DMS114 treated with DMSO at 0.1 percent for 48 hours (cell line): Measurements from ENCODE around the gene SYT5.
"Not testable (repeated sequence)": the region's sequence is repeated elsewhere in the genome, so short reads cannot be mapped to it uniquely, and the experiment has no call there.

Source experiments
- DNase-seq: peaks from one replicate; lab custom pipeline; 2025; ENCODE audit not compliant: unreplicated experiment; lab: John Stamatoyannopoulos, UW

Gene SYT5

GRCh38 chr19:55172318-55172717 is 7.8 kb downstream of the SYT5 start:
- DNase-seq = not testable (repeated sequence)

- DNase-seq = no peak
Measured at GRCh38 chr19:55171440-55171839, 8.6 kb downstream of the SYT5 start.

GRCh38 chr19:55169136-55169535 is 11.0 kb downstream of the SYT5 start:
- DNase-seq = no peak

GRCh38 chr19:55166530-55167268 is 13.4 kb downstream of the SYT5 start, which contains the start of gene DNAAF3:
DNAAF3 (minus strand) TSS chr19:55166613; CDS start chr19:55166413, 200 bp downstream.
- DNase-seq = peak; percentile 98

GRCh38 chr19:55165952-55166529 is 14.0 kb downstream of the SYT5 start:
- DNase-seq = peak; percentile 87

GRCh38 chr19:55161571-55162322 is 18.3 kb downstream of the SYT5 start:
- no peak for DNase-seq

- no peak for DNase-seq
Measured at GRCh38 chr19:55160986-55161365, 19.1 kb downstream of the SYT5 start.

- DNase-seq = peak; percentile 91
Measured at GRCh38 chr19:55160128-55160985, 19.7 kb downstream of the SYT5 start.

- DNase-seq = no peak
Measured at GRCh38 chr19:55158848-55159749, 21.0 kb downstream of the SYT5 start.

- DNase-seq = no peak
Measured at GRCh38 chr19:55158423-55158822, 21.7 kb downstream of the SYT5 start.

- DNase-seq = no peak
Measured at GRCh38 chr19:55157064-55157908, 22.8 kb downstream of the SYT5 start, which contains the start of gene TNNI3. TNNI3 (minus strand) TSS chr19:55157732; CDS start chr19:55157589, 143 bp downstream.

- no peak for DNase-seq
Measured at GRCh38 chr19:55156202-55157063, 23.7 kb downstream of the SYT5 start.

GRCh38 chr19:55155784-55156183 is 24.3 kb downstream of the SYT5 start:
- not testable (repeated sequence) for DNase-seq

GRCh38 chr19:55153652-55154264 is 26.3 kb downstream of the SYT5 start:
- DNase-seq = no peak

GRCh38 chr19:55152017-55152416 is 28.1 kb downstream of the SYT5 start:
- DNase-seq = peak; percentile 50

- no peak for DNase-seq
Measured at GRCh38 chr19:55149078-55150003, 30.7 kb downstream of the SYT5 start, which contains the start of gene TNNT1. TNNT1 (minus strand) TSS chr19:55149206; CDS start chr19:55147157, 2,049 bp downstream.
